NCI-H1694 treated with DMSO at 0.1 percent for 48 hours (cell line): ENCODE data around the gene KDELR3.

Source experiments
- DNase-seq: peaks from one replicate; lab custom pipeline; 2025; lab: John Stamatoyannopoulos, UW

KDELR3 gene

GRCh38 chr22:38440747-38441350, 27.0 kb upstream of the KDELR3 start:
- DNase-seq: no peak

- DNase-seq: no peak
These were observed 26.1 kb upstream of the KDELR3 start for GRCh38 chr22:38441620-38442287.

- DNase-seq: no peak
These were observed 24.8 kb upstream of the KDELR3 start for GRCh38 chr22:38442967-38443627.

- DNase-seq: no peak
These were observed 24.0 kb upstream of the KDELR3 start for GRCh38 chr22:38443628-38444521.

- DNase-seq: no peak
These were observed 23.1 kb upstream of the KDELR3 start for GRCh38 chr22:38444783-38445182.

GRCh38 chr22:38446018-38446601, 21.8 kb upstream of the KDELR3 start:
- DNase-seq: no peak

GRCh38 chr22:38448945-38449745, 18.8 kb upstream of the KDELR3 start:
- DNase-seq: no peak

GRCh38 chr22:38449776-38450175, 18.1 kb upstream of the KDELR3 start:
- no peak for DNase-seq

- DNase-seq: no peak
These were observed 17.6 kb upstream of the KDELR3 start for GRCh38 chr22:38450234-38450797.

- DNase-seq: no peak
These were observed 16.5 kb upstream of the KDELR3 start for GRCh38 chr22:38451404-38451803.

GRCh38 chr22:38451864-38452263, 16.0 kb upstream of the KDELR3 start:
- DNase-seq: no peak

- peak; percentile 75 for DNase-seq
These were observed 15.4 kb upstream of the KDELR3 start for GRCh38 chr22:38452373-38453065.

- DNase-seq: no peak
These were observed 14.7 kb upstream of the KDELR3 start for GRCh38 chr22:38453066-38453672.

GRCh38 chr22:38453996-38454352, 13.9 kb upstream of the KDELR3 start:
- no peak for DNase-seq

- no peak for DNase-seq
These were observed 13.4 kb upstream of the KDELR3 start for GRCh38 chr22:38454353-38455075.

- DNase-seq: no peak
These were observed 12.8 kb upstream of the KDELR3 start, which contains the start of gene KCNJ4 for GRCh38 chr22:38455076-38455529. Gene KCNJ4, minus strand, starts transcription at chr22:38455199. Its CDS starts 27,067 bp downstream, at chr22:38428132.

- DNase-seq: no peak
These were observed 12.2 kb upstream of the KDELR3 start for GRCh38 chr22:38455530-38456271.

GRCh38 chr22:38456272-38456835, 11.5 kb upstream of the KDELR3 start:
- no peak for DNase-seq
